SIG-M5 treated with dmso at 0.1 percent for 504 hours (cell line): Measurements from ENCODE around the gene TJAP1.

ENCODE experiments used
- DNase-seq: peaks from one replicate; lab custom pipeline; 2025; ENCODE audit not compliant: unreplicated experiment; lab: John Stamatoyannopoulos, UW

The TJAP1 gene

GRCh38 chr6:43503443-43503842 is 26.1 kb downstream of the TJAP1 start:
- no peak for DNase-seq

GRCh38 chr6:43504756-43505593 is 27.6 kb downstream of the TJAP1 start:
- no peak for DNase-seq

- DNase-seq, result no peak
Observed at GRCh38 chr6:43505718-43506117, 28.3 kb downstream of the TJAP1 start.

GRCh38 chr6:43506171-43506570 is 28.8 kb downstream of the TJAP1 start:
- no peak for DNase-seq

DNA sequence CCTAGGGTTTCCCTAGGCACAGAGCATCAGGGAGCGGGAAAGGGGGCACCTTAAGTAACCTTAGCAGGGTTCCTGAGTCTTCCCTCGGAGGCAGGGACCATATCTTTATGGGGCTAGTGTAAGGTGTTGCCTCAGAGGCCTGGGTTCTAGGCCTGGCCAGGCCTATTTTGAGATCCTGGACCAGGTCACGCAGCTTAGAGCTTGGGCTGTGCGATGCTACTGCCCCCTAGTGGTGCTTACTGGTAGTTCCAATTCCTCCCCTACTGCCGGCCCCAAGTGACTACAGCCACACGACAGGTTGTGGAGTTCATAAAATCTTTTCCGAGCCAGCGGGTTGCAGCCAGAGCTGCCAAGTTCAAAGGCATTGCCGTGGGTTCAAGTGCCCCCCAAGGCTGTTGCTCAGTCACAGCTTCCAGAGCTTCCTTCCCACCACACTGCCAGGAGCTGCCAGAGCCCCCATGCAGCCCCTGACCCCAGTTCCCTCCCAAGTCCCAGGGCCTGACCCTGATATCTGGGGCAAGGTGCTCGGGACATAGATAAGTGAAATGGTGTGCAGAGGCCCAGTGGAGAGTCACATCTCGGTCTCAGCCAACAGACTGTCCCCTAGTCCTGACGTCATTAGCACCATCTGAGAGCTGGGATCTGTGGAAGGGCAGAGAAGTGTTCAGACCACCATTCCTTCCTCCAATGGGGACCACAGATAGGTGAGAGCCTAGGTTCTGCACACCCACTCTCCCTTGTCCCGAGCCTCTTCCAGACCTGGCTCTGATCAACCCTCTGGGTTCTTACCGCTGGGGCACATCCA is 29.5 kb downstream of the TJAP1 start:
- DNase-seq, result peak; percentile 81

DNA sequence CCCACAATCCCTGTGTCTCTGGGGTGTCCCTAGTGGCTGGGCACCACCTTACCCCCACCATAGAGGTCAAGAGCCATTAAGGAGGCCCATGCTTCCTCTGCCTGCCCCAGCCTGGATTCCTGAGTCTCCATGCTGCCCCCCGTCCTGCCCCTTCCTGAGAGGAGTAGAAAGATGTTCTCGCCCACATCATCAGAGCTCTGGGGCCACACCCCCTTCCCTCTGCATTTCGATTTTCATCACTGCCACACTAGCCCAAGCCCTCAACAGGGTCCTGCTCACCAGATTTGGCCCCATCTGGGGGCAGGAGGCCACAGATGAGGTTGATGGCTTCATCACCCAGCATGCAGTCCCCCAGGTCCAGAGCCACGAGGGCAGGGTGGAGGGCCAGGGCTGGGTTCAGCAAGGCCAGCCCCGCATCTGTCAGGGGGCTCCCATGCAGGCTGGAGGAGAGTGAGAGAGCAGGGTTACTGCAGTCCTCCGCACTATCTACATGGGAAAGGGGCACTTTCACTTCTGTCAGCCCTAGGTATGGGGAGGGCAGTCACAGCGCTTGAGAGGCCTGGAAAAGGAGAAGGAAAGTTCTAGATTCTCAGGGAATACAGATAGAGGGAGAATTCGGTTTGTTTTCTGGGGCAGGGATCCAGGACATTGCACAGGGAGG is 31.2 kb downstream of the TJAP1 start:
- DNase-seq, result no peak

DNA sequence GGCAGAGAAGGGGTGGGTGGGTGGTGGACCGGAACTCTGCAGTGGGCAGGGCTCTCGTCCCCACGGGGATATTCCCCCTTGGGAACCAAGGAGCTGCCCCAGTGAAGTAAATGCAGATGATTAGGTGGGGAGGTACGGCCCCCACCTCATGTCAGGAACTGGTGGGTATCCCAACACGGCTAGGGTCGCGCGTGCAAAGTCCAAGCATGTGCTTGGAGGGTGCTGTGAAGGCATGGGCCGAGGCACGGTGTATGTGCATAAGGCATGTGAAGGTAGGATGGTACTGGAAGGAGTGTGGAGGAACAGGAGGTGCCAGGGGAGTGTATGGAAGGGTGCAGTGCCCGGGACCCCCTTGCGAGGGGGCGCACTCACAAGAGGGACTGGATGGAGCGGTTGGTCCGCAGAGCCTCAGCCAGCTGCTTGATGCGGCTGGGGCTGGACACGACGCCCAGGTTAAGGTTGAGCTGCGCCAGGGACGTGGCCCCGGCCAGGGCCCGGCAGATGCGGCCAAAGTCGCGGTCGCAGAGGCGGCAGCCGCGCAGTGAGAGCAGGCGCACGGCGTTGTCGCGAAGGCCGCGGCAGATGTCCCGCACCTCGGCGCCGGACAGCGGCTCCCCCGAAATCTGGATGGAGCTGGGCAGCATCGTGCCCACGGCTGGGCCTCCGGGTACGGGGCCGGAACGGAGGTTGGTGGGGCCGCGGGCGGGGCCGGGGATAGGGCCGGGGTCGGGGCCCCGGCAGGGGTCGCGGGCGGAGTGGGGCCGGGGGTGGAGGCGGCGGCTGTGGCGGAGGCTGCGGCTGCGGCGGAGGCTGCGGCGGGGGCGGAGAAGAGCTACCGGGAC is 32.0 kb downstream of the TJAP1 start:
- DNase-seq, result no peak

GRCh38 chr6:43509984-43510826 is 32.8 kb downstream of the TJAP1 start, which contains the start of gene LRRC73:
TSS of gene LRRC73 (minus strand) at chr6:43510346. CDS start at chr6:43509785, 561 bp downstream.
- peak; percentile 24 for DNase-seq

GRCh38 chr6:43510827-43511163 is 33.4 kb downstream of the TJAP1 start:
- DNase-seq, result no peak

DNA sequence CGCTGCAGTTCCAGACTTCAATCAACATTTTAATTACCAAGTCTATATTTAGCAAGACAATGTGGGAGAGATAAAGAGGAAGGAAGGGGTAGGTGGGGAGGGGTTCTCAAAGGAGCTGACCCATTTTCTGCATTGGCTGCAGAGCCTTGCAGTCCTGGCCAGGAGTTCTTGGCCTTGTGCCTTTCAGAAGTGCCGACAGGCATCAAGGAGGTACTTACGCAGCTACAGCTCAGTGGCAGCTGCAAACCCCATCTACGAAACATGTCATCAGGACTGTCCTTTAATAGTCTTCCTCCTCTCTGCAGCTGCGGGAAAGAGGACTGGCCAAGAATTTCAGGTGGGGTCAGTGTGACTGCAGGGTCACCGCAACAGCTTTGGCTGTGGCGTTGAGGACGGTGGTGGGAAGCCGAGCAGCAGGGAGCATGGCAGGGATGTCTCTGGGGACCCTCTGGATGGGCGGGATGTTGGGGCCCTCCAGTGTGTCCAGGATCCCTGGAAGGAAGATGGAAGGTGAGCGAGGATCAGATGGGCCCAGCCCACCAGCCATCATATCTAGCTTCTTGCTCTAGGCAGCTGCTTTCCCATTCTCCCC is 34.5 kb downstream of the TJAP1 start:
- no peak for DNase-seq

DNA sequence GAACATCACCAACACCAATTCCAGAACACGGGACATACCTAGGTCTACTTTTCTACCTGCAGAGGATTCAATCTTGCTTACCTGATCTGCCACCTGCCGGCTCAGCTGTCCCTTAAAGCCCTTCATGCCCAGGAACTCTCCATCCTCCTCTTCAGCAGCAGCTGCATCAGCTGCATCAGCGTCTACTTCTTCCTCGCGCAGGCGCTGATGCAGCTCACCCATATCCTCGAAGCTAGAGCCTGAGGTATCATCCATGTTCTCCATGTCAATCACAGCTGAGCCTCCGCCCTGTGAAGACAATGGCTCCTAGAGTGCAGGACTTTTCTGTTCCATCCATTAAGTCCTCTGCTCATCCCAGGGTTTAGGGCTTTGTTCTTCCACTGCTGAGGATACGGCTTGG is 38.4 kb downstream of the TJAP1 start:
- no peak for DNase-seq

DNA sequence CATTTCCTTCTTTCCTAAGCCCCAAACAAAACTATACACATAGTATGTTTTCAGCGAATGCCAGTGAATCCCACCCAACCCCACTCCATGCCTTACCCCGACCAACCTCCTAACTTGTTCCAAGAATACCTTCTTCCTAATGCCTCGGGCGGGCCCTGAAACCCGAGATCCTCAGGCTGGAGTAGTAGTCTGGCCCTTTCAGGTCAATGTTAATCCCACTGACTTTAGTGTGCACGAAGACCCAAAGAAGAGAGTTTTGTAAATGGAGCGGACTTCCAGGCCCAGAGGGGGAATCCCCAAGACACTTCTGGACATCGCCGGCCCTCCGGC is 39.0 kb downstream of the TJAP1 start:
- DNase-seq, result no peak

- DNase-seq, result peak; percentile 98
Observed at GRCh38 chr6:43516697-43517504, 39.5 kb downstream of the TJAP1 start, which contains the start of the genes POLR1C and YIPF3. TSS of gene POLR1C (plus strand) at chr6:43517089. CDS start at chr6:43517110, 21 bp downstream. TSS of gene YIPF3 (minus strand) at chr6:43516926. CDS start at chr6:43516807, 119 bp downstream.

DNA sequence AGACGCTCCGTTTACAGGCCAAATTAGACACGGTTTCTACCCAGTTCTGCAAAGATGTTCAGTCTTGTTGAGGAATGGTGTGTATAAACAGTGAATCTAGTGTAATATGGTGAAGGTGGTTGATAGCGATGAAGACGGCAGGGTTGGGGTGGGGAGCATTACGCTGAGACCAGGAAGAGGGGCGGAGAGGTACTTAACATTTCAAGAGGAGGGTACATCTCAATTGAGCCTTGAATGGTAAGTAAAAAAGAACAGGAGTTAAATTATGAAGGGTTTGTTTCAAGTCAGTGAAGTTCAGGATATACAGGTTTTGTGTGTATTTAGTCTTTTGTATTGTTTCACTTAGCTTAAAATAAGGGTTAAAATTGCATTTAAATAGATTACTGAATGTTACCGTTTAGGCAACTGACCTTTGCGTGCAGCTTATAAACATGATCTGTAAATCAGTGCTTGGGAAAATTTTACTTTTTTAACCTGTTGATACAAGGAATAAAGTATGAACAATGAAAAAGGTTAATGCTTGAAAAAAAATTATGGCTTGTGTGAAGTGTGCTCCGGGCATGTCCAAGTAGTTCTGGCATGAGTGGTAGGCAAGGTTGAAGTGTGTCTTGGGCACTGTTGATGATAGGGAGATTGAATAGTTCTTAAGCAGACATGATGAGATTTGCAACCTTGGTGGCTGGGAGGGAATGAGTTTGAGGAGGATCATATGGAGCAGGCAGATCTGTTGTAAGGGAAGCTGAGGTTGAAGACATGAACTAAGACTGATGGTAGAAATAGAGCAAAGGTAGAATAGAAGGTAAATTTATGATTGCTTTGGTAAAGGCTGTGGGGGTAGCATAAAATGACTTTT is 40.4 kb downstream of the TJAP1 start:
- DNase-seq, result peak; percentile 20

DNA sequence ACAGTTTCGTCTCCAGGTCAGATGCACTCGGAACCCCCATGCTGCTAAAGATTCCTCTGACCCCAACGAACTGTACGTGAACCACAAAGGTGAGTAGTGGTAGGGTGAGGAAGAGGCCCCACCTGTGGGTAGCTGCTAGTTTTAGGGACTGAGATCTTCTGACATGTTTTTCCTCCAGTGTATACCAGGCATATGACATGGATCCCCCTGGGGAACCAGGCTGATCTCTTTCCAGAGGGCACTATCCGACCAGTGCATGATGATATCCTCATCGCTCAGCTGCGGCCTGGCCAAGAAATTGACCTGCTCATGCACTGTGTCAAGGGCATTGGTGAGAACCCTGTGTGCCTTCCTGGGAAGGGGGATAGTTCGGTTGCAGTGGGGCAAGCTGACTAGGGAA is 42.7 kb downstream of the TJAP1 start:
- DNase-seq, result no peak

DNA sequence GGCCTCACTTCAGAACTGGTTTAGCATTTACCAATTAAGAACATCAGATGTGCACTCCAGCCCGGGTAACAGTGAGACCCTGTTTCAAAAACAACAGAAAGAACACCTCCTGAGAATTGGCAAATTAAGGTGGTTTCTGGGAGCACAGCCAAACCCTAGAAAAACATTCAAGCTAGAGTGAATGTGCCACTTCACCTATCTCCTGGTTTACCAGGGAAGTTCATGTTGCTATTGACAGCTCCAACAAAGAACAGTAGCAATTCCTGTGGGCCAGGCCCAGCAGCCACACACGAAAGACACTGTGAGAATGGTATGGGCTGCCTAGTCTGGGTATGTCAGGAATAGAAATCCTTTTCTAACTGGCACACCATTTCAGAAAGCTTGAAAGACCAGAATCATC is 44.5 kb downstream of the TJAP1 start:
- DNase-seq, result no peak

GRCh38 chr6:43522547-43523261 is 45.3 kb downstream of the TJAP1 start:
- no peak for DNase-seq
